IPS-18c (cell line): ENCODE data around the gene TSPAN10.

Source experiments
- H3K4me3 ChIP-seq: 2 replicates; pipeline ENCODE4 v1.7.0; 2013; ENCODE audit warnings: low read depth, mild to moderate bottlenecking, low read length, moderate library complexity; ENCODE audit not compliant: insufficient read depth
- H3K9me3 ChIP-seq: one replicate; pipeline ENCODE4 v1.6.1; 2013; ENCODE audit warnings: mild to moderate bottlenecking, low read length, moderate library complexity; ENCODE audit not compliant: control insufficient read depth, insufficient read depth

The TSPAN10 gene

GRCh38 chr17:81636505-81637288 is at the start of gene TSPAN10, which contains the start of gene NPLOC4:
TSS of gene TSPAN10 (plus strand) at chr17:81637196. CDS start at chr17:81642413, 5,217 bp downstream.
TSS of gene NPLOC4 (minus strand) at chr17:81637112. CDS start at chr17:81636930, 182 bp downstream.
- no peaks in the 10 kb centered on the region for H3K9me3 ChIP-seq
- peak within 1 kb of the TSS; percentile 96 for H3K4me3 ChIP-seq

DNA sequence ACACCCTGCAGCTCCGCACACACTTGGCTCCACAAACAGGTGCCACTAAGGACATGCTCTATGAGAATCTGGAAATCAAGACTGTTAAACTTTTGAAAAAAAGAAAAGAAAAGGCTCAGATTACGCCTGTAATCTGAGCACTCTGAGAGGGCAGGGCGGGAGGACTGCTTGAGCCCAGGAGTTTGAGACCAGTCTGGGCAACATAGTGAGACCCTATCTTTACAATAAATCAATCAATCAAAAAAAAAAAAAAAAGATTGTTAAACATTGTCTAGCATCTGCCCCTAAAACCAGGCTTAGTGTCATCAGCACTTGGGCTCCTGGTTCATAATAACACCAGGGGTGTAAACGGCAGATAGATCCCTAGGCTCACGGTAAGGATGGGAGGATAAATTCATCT is 47.4 kb upstream of the TSPAN10 start:
- no peaks in the 10 kb centered on the region for H3K9me3 ChIP-seq
- no peak overlapping the region for H3K4me3 ChIP-seq

DNA sequence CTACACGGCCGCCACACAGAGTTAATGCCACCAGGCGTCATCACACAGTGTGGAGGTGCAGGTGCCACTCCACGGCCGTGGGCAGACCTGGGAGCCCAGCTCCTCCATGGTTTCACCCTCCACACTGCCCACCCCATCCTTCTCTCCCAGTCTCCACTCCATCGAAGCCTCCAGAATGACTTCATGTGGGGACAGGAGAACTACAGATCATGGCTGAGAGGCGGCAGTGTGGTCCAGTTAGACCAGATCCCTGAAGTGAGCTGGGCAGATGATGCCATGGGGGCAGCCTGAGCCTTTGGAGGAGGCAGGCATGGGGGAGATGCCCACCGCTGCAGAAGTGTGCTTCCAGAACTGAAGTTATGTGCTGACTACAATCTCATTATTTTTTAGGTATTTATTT is 46.9 kb upstream of the TSPAN10 start:
- no peak overlapping the region for H3K4me3 ChIP-seq
- no peaks in the 10 kb centered on the region for H3K9me3 ChIP-seq

- Histone ChIP-seq H3K4me3 (no peak overlapping the region), H3K9me3 (no peaks in the 10 kb centered on the region)
These were observed 45.0 kb upstream of the TSPAN10 start for GRCh38 chr17:81591971-81592370.

GRCh38 chr17:81593105-81593871 is 43.7 kb upstream of the TSPAN10 start:
- no peaks in the 10 kb centered on the region for H3K9me3 ChIP-seq
- H3K4me3 ChIP-seq: no peak overlapping the region

GRCh38 chr17:81599719-81600486 is 37.1 kb upstream of the TSPAN10 start:
- no peaks in the 10 kb centered on the region for H3K9me3 ChIP-seq
- H3K4me3 ChIP-seq: no peak overlapping the region

DNA sequence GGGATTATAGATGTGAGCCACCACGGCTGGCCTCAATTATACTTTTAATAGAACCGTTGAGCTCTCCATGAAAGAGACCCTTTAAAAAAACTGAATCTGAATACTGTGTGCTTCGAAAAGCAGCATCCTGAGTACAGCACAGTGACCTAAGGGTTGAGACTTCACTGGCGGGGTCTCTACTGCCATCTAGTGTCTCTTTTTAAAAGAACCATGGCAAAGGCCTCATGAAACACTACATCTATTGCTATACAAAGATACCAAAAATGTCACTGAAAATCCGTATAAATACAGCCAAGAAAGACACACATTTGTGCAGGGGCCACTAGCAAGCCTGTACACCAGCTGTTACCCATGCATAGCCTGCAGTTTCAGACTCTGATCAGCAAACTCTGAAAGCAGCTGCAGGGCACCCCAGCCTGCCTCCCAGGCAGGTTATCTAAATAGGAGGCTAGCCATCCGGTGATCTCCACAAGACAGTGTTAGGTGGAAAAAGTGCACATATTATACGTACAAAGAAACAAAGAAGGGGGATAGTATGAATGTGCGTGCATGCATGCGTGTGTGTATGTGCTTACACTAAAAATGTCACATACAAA is 35.4 kb upstream of the TSPAN10 start:
- H3K4me3 ChIP-seq: no peak overlapping the region
- no peaks in the 10 kb centered on the region for H3K9me3 ChIP-seq

DNA sequence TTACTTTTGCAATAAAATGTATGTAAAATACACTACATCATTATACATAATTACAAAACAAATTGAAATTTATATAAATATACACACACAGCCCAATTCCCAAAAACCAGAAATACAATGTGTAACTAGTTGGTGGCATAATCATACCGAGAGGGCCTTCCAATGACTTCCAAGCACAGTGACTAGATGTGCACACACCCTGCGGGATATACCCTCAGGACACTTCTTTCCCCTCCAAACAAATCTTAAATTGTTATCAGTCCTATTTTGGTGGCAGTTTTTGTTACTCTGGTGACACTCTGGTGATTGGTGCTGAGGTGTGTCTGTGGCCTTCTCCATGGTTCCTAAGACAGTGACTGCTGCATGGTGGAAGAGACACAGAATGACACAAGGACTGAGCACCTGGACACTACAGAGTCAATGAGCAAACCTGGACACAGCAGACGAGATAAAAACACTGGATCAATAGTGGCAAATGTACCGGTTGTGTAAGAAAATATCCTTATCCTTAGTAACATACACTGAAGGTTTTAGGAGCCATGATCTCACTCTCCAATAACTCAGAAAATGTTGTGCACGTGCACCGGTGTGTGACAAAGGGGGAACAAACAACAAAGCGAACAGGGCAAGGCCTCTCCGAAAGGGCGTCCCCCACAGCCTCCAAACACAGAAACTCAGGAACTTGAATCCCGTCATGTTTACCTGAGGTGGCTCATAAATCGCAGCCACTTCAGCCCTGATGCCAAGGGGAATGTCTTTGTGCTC is 33.0 kb upstream of the TSPAN10 start:
- no peaks in the 10 kb centered on the region for H3K9me3 ChIP-seq
- H3K4me3 ChIP-seq: no peak overlapping the region

DNA sequence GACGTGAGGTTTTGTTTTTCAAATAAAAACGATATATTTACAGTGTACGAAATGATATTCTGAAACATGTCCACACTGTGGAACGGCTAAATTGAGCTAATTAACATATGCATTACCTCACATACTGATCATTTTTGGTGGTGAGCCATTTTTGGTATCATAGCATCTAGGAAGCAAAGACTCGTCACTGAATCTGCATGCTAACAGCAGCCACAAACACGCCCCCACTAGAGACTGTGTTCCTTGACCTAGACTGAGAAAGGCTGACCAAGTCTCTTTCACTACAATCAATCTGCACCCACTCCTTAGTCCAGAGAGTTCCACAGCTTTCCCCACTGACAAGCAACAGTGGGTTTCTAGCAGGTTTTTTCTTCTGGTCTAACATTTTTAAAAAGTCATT is 29.6 kb upstream of the TSPAN10 start:
- no peaks in the 10 kb centered on the region for H3K9me3 ChIP-seq
- no peak overlapping the region for H3K4me3 ChIP-seq

DNA sequence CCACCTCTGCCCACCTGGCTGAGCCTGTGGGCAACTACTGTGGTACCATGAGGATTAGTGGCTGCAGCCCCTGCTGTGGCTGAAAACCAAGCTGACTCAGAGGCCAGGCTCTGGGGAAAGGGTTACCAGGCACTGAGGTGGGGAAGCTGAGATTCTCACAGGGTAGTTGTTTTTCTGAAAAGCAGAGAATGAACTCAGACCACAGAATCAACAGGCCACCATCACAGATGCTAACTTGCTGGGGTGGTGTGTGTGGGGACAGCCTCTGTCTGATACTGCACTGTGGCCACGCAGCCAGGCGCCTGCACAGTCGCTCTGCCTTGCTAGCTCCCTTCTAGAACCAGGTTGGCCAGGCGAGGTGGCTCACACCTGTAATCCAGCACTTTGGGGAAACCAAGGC is 28.9 kb upstream of the TSPAN10 start:
- H3K9me3 ChIP-seq: no peaks in the 10 kb centered on the region
- H3K4me3 ChIP-seq: no peak overlapping the region

GRCh38 chr17:81608605-81609004 is 28.4 kb upstream of the TSPAN10 start:
- H3K9me3 ChIP-seq: no peaks in the 10 kb centered on the region
- no peak overlapping the region for H3K4me3 ChIP-seq

GRCh38 chr17:81609541-81610311 is 27.3 kb upstream of the TSPAN10 start:
- peaks cover 3% of the 10 kb centered on the region for H3K9me3 ChIP-seq
- H3K4me3 ChIP-seq: no peak overlapping the region

DNA sequence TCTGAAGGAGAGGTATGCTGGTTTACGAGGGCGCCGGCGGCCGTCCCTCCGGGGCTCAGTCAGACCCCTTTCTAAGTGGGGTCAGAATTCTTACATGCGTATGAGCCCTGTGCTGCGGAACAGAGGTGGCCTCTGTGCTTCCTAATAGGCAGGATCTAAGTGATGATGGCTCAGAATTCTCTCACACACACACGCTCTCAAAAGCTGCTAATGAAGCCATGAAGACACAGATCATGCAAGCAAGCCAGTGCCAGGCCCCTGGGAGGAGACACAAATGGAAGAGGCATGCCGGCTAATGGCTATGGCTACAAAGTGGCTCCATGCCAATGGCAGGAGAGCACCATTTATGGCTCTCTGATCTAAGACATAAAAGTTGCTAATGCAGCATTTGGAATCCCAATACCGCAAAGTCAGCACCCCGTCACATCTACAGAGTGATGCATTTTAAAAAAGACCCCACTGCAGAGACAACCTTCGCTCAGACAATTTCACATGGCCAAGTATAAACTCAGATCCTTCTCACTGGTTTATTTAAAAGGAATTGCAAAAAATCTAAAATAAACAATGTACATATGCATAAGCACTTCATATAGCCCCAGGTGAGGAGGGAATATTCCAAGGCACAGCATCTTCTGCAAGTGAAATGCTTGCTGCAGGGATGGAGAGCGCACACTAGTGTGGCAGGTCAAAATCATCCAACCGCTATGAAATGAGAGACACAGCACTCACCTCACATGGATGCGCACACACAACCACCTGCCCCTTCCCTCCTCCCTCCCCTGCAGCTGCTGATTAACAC is 24.6 kb upstream of the TSPAN10 start:
- Histone ChIP-seq H3K4me3 (no peak overlapping the region), H3K9me3 (peaks cover 3% of the 10 kb centered on the region)

GRCh38 chr17:81615401-81615930 is 21.5 kb upstream of the TSPAN10 start:
- Histone ChIP-seq H3K4me3 (no peak overlapping the region), H3K9me3 (peaks cover 3% of the 10 kb centered on the region)

GRCh38 chr17:81616877-81617276 is 20.1 kb upstream of the TSPAN10 start:
- Histone ChIP-seq H3K9me3 (peaks cover 3% of the 10 kb centered on the region), H3K4me3 (no peak overlapping the region)
